Gastroesophageal sphincter (tissue), 4 donors: ENCODE data around the gene VENTX. TPM values are rescaled to one million over a fixed set of nuclear protein-coding genes. Genes with fewer than 3 reads are reported as not detected.

Source experiments
- ATAC-seq: fragments of 150-250 bp; one replicate; pipeline ENCODE4 v1.9.1; 2016; ENCODE audit warnings: mild to moderate bottlenecking, moderate library complexity
- H3K27ac ChIP-seq, 4 donors: fragments of 200-600 bp; sonication (generic) in 3 of 4; 1 replicate in 3 of 4; 2 replicates in 1 of 4; pipeline ENCODE4 v1.5.1; 2016 to 2019
- H3K27me3 ChIP-seq: fragments of 200-600 bp; sonication (generic); one replicate; pipeline ENCODE4 v1.5.1; 2019
- H3K36me3 ChIP-seq, 2 donors: fragments of 200-600 bp; sonication (generic); one replicate each; pipeline ENCODE4 v1.5.1; 2019; ENCODE audit warnings: control low read depth in 1 of 2
- H3K4me1 ChIP-seq, 3 donors: fragments of 200-600 bp; sonication (generic); 1 replicate in 2 of 3; 2 replicates in 1 of 3; pipeline ENCODE4 v1.5.1; 2016 to 2019; ENCODE audit warnings: control low read depth in 2 of 3
- H3K4me3 ChIP-seq, 2 donors: fragments of 200-600 bp; sonication (generic); one replicate each; pipeline ENCODE4 v1.5.1; 2019; ENCODE audit warnings: mild to moderate bottlenecking in 1 of 2, moderate library complexity in 1 of 2
- H3K9me3 ChIP-seq, 3 donors: fragments of 200-600 bp; sonication (generic); one replicate each; pipeline ENCODE4 v1.5.1; 2017 to 2019; ENCODE audit warnings: control low read depth in 2 of 3
- EP300 ChIP-seq: sonication (generic); formaldehyde crosslinking; IDR thresholded peaks from one replicate; pipeline ENCODE4 v1.6.1; 2017; ENCODE audit warnings: antibody characterized with exemption, mild to moderate bottlenecking
- POLR2A ChIP-seq, 2 donors: fragments of 450-650 bp; IDR thresholded peaks; one replicate each; pipeline ENCODE4 v1.6.1; 2017; ENCODE audit warnings: antibody characterized with exemption in 2 of 2, mild to moderate bottlenecking in 2 of 2, moderate library complexity in 1 of 2
- POLR2AphosphoS5 ChIP-seq: sonication (generic); formaldehyde crosslinking; IDR thresholded peaks from one replicate; pipeline ENCODE4 v1.6.1; 2017; ENCODE audit warnings: antibody characterized with exemption
- WGBS, 2 donors: methylation state at CpG; one replicate each; pipeline ENCODE4 v1.1.5; 2018; ENCODE audit warnings: low coverage in 1 of 2; 5-methylcytosine and 5-hydroxymethylcytosine counted together
- total RNA-seq, 4 donors: library from RNA; depleted of rRNA; stranded (reverse); fragments of >200 nt; gene quantifications; one replicate each; pipeline ENCODE4 v1.1.0, GENCODE V29; 2016
- TF ChIP-seq, protein P1 (sequence below), 4 experiments: fragments of 200-600 bp in 2 of 4; fragments of 450-650 bp in 2 of 4; sonication (generic) in 1 of 4; IDR thresholded peaks; one replicate each; pipeline ENCODE4 v1.5.1; 2017 to 2019; ENCODE audit warnings: antibody characterized with exemption in 4 of 4, mild to moderate bottlenecking in 2 of 4, moderate library complexity in 2 of 4

The VENTX gene
- total RNA-seq, 4 donors from 2014 or later: 0.66 to 2.3 (median 1.4) TPM

GRCh38 chr10:133267293-133267692, 29.6 kb downstream of the VENTX start:
- Histone ChIP-seq H3K36me3 (peaks cover 0 to 37% of the 10 kb centered on the region in 2 donors), H3K27ac (no peak overlapping the region), H3K27me3 (no peaks in the 10 kb centered on the region), H3K4me3 (no peak overlapping the region), H3K4me1 (peaks cover 0 to 7% (median 0%) of the 10 kb centered on the region in 3 donors), H3K9me3 (no peaks in the 10 kb centered on the region)
- no CpG with 5 or more reads among the region's 14 CpGs for WGBS, 2 donors
- no peak for ATAC-seq
- TF ChIP-seq POLR2A (IDR thresholded peaks at IDR 0.05) (no peak), POLR2AphosphoS5 (no peak), EP300 (no peak)
- TF ChIP-seq, protein P1, sequence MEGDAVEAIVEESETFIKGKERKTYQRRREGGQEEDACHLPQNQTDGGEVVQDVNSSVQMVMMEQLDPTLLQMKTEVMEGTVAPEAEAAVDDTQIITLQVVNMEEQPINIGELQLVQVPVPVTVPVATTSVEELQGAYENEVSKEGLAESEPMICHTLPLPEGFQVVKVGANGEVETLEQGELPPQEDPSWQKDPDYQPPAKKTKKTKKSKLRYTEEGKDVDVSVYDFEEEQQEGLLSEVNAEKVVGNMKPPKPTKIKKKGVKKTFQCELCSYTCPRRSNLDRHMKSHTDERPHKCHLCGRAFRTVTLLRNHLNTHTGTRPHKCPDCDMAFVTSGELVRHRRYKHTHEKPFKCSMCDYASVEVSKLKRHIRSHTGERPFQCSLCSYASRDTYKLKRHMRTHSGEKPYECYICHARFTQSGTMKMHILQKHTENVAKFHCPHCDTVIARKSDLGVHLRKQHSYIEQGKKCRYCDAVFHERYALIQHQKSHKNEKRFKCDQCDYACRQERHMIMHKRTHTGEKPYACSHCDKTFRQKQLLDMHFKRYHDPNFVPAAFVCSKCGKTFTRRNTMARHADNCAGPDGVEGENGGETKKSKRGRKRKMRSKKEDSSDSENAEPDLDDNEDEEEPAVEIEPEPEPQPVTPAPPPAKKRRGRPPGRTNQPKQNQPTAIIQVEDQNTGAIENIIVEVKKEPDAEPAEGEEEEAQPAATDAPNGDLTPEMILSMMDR (IDR thresholded peaks at IDR 0.05): no peak

- no peaks in the 10 kb centered on the region for H3K27me3 ChIP-seq
- peaks cover 0 to 2% (median 0%) of the 10 kb centered on the region in 3 donors for H3K4me1 ChIP-seq
- H3K36me3 ChIP-seq: peaks cover 0 to 37% of the 10 kb centered on the region in 2 donors
- no peak overlapping the region for H3K27ac ChIP-seq
- H3K4me3 ChIP-seq: no peak overlapping the region
- TF ChIP-seq POLR2A (IDR thresholded peaks at IDR 0.05): no peak
- TF ChIP-seq, protein P1 (IDR thresholded peaks at IDR 0.05): no peak
- TF ChIP-seq EP300: no peak
- TF ChIP-seq POLR2AphosphoS5: no peak
- no peak for ATAC-seq
- H3K9me3 ChIP-seq: no peaks in the 10 kb centered on the region
- no CpG with 5 or more reads among the region's 22 CpGs for WGBS, 2 donors
Observed at GRCh38 chr10:133267829-133268228, 30.2 kb downstream of the VENTX start.

- no peaks in the 10 kb centered on the region for H3K27me3 ChIP-seq
- no peaks in the 10 kb centered on the region for H3K4me1 ChIP-seq
- no peak for ATAC-seq
- TF ChIP-seq POLR2AphosphoS5 (no peak), POLR2A (IDR thresholded peaks at IDR 0.05) (no peak), EP300 (no peak)
- TF ChIP-seq, protein P1 (IDR thresholded peaks at IDR 0.05): no peak
- H3K9me3 ChIP-seq: no peaks in the 10 kb centered on the region
- peaks cover 0 to 37% of the 10 kb centered on the region in 2 donors for H3K36me3 ChIP-seq
- whole genome bisulfite sequencing, 2 donors: no CpG with 5 or more reads among the region's 22 CpGs
- no peak overlapping the region for H3K4me3 ChIP-seq
- no peak overlapping the region for H3K27ac ChIP-seq
Observed at GRCh38 chr10:133268532-133268931, 30.9 kb downstream of the VENTX start.

- no peaks in the 10 kb centered on the region for H3K4me1 ChIP-seq
- H3K27ac ChIP-seq: no peak overlapping the region
- no peaks in the 10 kb centered on the region for H3K27me3 ChIP-seq
- H3K9me3 ChIP-seq: no peaks in the 10 kb centered on the region
- no peak for ATAC-seq
- H3K36me3 ChIP-seq: peaks cover 0 to 37% of the 10 kb centered on the region in 2 donors
- TF ChIP-seq, protein P1 (IDR thresholded peaks at IDR 0.05): no peak
- TF ChIP-seq POLR2AphosphoS5: no peak
- no peak for TF ChIP-seq POLR2A (IDR thresholded peaks at IDR 0.05)
- TF ChIP-seq EP300: no peak
- no CpG with 5 or more reads among the region's 26 CpGs for WGBS, 2 donors
- H3K4me3 ChIP-seq: no peak overlapping the region
Observed at GRCh38 chr10:133269367-133269766, 31.7 kb downstream of the VENTX start.

- ATAC-seq: no peak
- Histone ChIP-seq H3K27ac (no peak overlapping the region), H3K27me3 (peaks cover 8% of the 10 kb centered on the region), H3K4me1 (no peaks in the 10 kb centered on the region), H3K9me3 (no peaks in the 10 kb centered on the region), H3K36me3 (peaks cover 0 to 37% of the 10 kb centered on the region in 2 donors), H3K4me3 (no peak overlapping the region)
- TF ChIP-seq, protein P1 (IDR thresholded peaks at IDR 0.05): no peak
- TF ChIP-seq POLR2AphosphoS5 (no peak), POLR2A (IDR thresholded peaks at IDR 0.05) (no peak), EP300 (no peak)
- no CpG with 5 or more reads among the region's 20 CpGs for WGBS, 2 donors
Observed at GRCh38 chr10:133270204-133270603, 32.5 kb downstream of the VENTX start.
